ENCODE measurements around the gene YPEL2.

The YPEL2 gene

GRCh38 chr17:59338498-59338897 is 7.0 kb downstream of the YPEL2 start:
- Histone ChIP-seq H3K9me2 (replicated peaks; ENCODE audit: insufficient read depth, low read length) (no peaks in the 10 kb centered on the region), H3K27me3 (ENCODE audit: low read length) (no peaks in the 10 kb centered on the region), H3K4me2 (ENCODE audit: low read depth, low read length, poor library complexity, severe bottlenecking) (no peak overlapping the region), H3F3A (ENCODE audit: insufficient read depth) (no peaks in the 10 kb centered on the region), H3K4me3 (ENCODE audit: insufficient read depth, low read length, poor library complexity, severe bottlenecking) (no peak overlapping the region), H3K9ac (ENCODE audit: low read length) (no peak overlapping the region), H4K20me1 (ENCODE audit: low read depth, low read length) (no peaks in the 10 kb centered on the region), H2AFZ (ENCODE audit: low read depth, low read length, severe bottlenecking) (no peak overlapping the region), H3K9me3 (ENCODE audit: insufficient read depth, low read length) (no peaks in the 10 kb centered on the region), H3K79me2 (ENCODE audit: insufficient read depth, low read length) (no peaks in the 10 kb centered on the region), H3K36me3 (ENCODE audit: low read length) (no peaks in the 10 kb centered on the region), H3K27ac (ENCODE audit: low read depth, low read length) (no peak overlapping the region)
- TF ChIP-seq EZH2phosphoT487 (conservative IDR thresholded peaks at IDR 0.05; ENCODE audit: low read length): no peak
- TF ChIP-seq, protein P1, sequence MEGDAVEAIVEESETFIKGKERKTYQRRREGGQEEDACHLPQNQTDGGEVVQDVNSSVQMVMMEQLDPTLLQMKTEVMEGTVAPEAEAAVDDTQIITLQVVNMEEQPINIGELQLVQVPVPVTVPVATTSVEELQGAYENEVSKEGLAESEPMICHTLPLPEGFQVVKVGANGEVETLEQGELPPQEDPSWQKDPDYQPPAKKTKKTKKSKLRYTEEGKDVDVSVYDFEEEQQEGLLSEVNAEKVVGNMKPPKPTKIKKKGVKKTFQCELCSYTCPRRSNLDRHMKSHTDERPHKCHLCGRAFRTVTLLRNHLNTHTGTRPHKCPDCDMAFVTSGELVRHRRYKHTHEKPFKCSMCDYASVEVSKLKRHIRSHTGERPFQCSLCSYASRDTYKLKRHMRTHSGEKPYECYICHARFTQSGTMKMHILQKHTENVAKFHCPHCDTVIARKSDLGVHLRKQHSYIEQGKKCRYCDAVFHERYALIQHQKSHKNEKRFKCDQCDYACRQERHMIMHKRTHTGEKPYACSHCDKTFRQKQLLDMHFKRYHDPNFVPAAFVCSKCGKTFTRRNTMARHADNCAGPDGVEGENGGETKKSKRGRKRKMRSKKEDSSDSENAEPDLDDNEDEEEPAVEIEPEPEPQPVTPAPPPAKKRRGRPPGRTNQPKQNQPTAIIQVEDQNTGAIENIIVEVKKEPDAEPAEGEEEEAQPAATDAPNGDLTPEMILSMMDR (IDR thresholded peaks at IDR 0.05; ENCODE audit: insufficient read depth, low read length, poor library complexity, severe bottlenecking): no peak

- Histone ChIP-seq H3K79me2 (ENCODE audit: insufficient read depth, low read length) (no peaks in the 10 kb centered on the region), H3K36me3 (ENCODE audit: low read length) (no peaks in the 10 kb centered on the region), H3K9ac (ENCODE audit: low read length) (no peak overlapping the region), H3K4me3 (ENCODE audit: insufficient read depth, low read length, poor library complexity, severe bottlenecking) (no peak overlapping the region), H3K9me3 (ENCODE audit: insufficient read depth, low read length) (no peaks in the 10 kb centered on the region), H3K27ac (ENCODE audit: low read depth, low read length) (no peak overlapping the region), H3K4me2 (ENCODE audit: low read depth, low read length, poor library complexity, severe bottlenecking) (no peak overlapping the region), H3F3A (ENCODE audit: insufficient read depth) (no peaks in the 10 kb centered on the region), H3K9me2 (replicated peaks; ENCODE audit: insufficient read depth, low read length) (no peaks in the 10 kb centered on the region), H2AFZ (ENCODE audit: low read depth, low read length, severe bottlenecking) (no peak overlapping the region), H3K27me3 (ENCODE audit: low read length) (no peaks in the 10 kb centered on the region), H4K20me1 (ENCODE audit: low read depth, low read length) (no peaks in the 10 kb centered on the region)
- no peak for TF ChIP-seq EZH2phosphoT487 (conservative IDR thresholded peaks at IDR 0.05; ENCODE audit: low read length)
- TF ChIP-seq, protein P1 (IDR thresholded peaks at IDR 0.05; ENCODE audit: insufficient read depth, low read length, poor library complexity, severe bottlenecking): no peak
Measured at GRCh38 chr17:59341922-59342321, 10.5 kb downstream of the YPEL2 start.

DNA sequence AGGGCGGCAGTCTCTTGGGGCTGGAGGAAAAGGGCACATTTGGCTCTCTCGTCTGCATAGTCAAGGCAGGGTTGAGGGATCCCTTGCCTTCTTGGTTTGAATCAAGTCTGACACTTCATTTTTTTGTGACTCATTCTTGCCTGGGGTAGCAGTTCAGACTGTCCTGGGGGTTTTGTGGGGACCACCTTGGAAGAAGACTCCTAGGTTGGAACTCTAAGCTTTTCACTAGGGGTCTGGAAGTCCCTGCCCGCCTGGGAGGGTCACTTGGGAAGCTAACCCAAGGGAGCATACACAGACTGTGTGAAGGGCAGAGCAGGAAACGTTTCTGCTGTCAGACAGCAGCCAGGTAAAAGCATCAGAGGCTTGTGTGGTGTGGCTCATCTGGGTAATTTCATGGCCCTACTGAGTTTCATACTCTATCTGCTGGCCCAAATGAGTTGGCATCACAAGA is 11.3 kb downstream of the YPEL2 start:
- TF ChIP-seq, protein P1 (IDR thresholded peaks at IDR 0.05; ENCODE audit: insufficient read depth, low read length, poor library complexity, severe bottlenecking): no peak
- TF ChIP-seq EZH2phosphoT487 (conservative IDR thresholded peaks at IDR 0.05; ENCODE audit: low read length): no peak

More for the DNA sequence above, 11.3 kb downstream of the YPEL2 start:
- Histone ChIP-seq H3K9me2 (replicated peaks; ENCODE audit: insufficient read depth, low read length) (no peaks in the 10 kb centered on the region), H3K4me2 (ENCODE audit: low read depth, low read length, poor library complexity, severe bottlenecking) (no peak overlapping the region), H3K9me3 (ENCODE audit: insufficient read depth, low read length) (no peaks in the 10 kb centered on the region), H3K27me3 (ENCODE audit: low read length) (no peaks in the 10 kb centered on the region), H3F3A (ENCODE audit: insufficient read depth) (no peaks in the 10 kb centered on the region), H3K79me2 (ENCODE audit: insufficient read depth, low read length) (no peaks in the 10 kb centered on the region), H3K36me3 (ENCODE audit: low read length) (no peaks in the 10 kb centered on the region), H2AFZ (ENCODE audit: low read depth, low read length, severe bottlenecking) (no peak overlapping the region), H4K20me1 (ENCODE audit: low read depth, low read length) (no peaks in the 10 kb centered on the region), H3K4me3 (ENCODE audit: insufficient read depth, low read length, poor library complexity, severe bottlenecking) (no peak overlapping the region), H3K9ac (ENCODE audit: low read length) (no peak overlapping the region), H3K27ac (ENCODE audit: low read depth, low read length) (no peak overlapping the region)

Data from SU-DHL-6 (cell line).